ENCODE data around the gene IDUA.
A peak's percentile ranks its signal among the peaks of the same experiment; 100 is the strongest.

IDUA gene

DNA sequence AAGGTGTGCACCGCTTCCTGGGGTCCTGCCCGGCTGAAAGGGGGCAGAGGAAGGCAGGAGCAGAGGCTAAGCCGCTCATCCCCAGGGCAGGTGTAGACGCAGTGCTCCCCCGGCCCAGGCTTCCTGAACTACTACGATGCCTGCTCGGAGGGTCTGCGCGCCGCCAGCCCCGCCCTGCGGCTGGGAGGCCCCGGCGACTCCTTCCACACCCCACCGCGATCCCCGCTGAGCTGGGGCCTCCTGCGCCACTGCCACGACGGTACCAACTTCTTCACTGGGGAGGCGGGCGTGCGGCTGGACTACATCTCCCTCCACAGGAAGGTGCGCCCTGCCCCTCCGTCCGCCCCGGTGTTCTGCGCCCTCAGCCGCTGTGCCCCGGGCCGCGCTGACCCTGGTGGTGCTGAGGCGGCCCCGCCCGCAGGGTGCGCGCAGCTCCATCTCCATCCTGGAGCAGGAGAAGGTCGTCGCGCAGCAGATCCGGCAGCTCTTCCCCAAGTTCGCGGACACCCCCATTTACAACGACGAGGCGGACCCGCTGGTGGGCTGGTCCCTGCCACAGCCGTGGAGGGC, 14.8 kb downstream of the IDUA start:
- DNase-seq = no peak

DNA sequence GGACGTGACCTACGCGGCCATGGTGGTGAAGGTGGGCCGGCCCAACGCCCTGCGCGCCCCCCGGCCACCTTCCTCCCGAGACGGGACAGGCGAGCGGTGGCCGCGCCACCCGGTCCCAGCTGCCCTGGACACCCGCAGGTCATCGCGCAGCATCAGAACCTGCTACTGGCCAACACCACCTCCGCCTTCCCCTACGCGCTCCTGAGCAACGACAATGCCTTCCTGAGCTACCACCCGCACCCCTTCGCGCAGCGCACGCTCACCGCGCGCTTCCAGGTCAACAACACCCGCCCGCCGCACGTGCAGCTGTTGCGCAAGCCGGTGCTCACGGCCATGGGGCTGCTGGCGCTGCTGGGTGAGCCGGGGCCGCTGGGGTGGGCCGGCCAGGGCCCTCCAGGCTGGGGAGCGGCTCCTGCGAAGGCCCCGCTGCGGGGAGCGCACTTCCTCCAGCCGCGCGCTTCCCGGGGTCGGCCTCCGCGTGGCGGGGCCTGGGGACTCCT, 15.3 kb downstream of the IDUA start:
- no peak for DNase-seq

DNA sequence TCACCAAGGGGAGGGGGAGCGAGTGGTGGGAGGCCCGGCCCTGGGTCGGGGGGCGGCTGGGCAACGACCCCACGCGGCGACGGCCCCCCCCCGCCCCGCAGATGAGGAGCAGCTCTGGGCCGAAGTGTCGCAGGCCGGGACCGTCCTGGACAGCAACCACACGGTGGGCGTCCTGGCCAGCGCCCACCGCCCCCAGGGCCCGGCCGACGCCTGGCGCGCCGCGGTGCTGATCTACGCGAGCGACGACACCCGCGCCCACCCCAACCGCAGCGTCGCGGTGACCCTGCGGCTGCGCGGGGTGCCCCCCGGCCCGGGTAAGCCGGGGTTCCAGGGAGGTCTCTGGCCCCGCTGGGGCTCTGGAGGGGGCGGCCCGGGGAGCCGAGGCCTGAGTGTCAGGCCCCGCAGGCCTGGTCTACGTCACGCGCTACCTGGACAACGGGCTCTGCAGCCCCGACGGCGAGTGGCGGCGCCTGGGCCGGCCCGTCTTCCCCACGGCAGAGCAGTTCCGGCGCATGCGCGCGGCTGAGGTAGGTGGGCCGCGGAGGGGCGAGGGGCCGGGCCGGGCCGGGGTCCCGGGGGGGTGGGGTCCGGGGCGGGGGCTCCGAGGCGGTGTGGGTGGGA, 15.9 kb downstream of the IDUA start:
- DNase-seq = no peak

DNA sequence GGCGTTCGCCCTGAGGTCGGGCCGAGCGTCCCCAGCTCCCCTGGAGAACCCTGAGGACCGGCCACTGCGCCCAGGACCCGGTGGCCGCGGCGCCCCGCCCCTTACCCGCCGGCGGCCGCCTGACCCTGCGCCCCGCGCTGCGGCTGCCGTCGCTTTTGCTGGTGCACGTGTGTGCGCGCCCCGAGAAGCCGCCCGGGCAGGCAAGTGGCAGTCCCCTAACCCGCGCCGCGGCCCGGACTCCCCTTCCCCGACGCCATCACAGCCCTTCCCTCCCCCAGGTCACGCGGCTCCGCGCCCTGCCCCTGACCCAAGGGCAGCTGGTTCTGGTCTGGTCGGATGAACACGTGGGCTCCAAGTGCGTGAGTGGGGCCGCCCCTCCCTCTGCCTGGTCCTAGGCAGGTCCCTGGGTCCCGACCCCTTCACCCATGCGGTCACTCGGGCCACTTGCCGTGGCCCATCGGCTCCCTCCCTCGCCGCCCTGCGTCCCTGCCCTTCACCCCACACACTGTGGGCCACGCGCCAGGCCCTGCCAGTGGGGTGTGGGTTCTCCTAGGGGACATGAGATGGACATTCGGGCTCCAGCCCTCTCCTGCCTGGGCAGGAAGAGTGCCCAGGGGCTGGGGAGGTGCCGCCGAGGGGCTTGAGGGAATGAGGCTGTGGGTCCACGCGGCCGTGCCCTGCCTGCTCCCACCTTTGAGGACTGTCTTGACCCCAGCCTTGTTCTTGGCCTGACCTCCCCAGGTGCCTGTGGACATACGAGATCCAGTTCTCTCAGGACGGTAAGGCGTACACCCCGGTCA, 16.6 kb downstream of the IDUA start:
- DNase-seq = no peak

DNA sequence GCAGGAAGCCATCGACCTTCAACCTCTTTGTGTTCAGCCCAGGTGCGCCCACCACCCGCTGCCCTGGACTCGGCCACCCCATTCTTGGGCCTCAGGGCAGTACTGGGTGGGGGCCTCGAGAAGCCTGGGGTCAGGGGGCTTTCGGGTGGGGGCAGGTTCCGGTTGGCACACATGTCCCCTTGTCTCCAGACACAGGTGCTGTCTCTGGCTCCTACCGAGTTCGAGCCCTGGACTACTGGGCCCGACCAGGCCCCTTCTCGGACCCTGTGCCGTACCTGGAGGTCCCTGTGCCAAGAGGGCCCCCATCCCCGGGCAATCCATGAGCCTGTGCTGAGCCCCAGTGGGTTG, 17.2 kb downstream of the IDUA start:
- DNase-seq = no peak

DNA sequence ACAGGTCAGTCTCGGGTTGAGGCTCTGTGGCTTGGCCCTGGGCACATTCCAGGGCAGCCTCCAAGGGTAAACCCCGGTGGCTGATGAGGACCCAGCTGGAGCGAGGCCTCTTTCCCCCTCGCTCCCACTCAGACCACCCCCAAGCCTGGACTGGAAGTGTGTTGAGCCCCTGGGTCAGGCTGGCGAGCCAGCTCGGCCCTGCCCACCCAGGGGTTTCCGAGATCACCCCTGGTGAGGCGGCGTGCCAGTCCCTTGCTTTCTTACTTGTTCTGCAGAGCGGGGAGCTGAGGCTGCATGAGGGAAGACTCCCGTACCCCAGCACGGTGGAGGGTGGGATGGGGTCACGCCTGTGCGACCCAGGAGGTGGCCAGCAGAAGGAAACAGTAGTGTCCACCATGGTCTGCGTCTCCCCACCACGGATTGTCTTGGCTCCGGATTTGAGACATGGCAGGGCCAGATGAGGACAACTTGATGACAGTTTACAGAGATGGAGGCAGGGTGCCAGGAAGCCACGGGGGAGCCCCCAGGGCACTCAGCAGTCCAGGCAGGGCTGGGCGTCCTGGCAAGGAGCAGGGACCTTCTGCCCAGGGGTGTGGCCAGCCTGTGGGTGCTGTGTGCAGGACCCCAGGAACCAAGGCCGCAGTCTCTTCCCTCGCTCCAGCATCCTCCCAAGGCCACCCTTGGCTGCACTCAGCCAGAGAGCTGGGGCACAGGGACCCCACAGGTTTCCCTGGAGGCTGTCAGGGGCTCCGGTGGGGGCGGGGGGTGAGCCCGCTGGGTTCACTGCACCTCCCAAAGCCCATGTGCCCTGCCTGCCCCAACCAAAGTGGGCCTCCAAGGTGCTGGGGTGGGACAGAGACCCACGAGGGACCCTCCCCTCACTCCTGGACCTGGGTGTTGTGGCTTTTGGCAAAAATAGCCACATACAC, 18.0 kb downstream of the IDUA start:
- DNase-seq = no peak

DNA sequence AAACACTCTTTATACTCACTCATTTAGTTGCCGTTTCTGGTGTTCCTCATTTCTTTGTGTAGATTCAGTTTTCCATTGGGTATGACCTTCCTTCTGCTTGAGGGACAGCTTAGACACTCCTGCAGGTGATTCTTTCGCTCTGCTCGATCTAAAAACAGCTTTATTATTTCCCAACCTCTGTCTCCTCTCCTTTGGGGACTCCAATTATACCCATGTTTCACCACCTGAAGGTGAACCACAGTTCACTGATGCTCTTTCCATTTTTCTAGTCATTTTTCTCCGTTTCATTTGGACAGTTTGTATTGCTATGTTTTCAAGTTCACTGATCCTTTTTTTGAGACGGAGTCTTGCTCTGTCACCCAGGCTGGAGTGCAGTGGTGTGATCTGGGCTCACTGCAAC, 20.0 kb downstream of the IDUA start:
- DNase-seq = no peak

DNA sequence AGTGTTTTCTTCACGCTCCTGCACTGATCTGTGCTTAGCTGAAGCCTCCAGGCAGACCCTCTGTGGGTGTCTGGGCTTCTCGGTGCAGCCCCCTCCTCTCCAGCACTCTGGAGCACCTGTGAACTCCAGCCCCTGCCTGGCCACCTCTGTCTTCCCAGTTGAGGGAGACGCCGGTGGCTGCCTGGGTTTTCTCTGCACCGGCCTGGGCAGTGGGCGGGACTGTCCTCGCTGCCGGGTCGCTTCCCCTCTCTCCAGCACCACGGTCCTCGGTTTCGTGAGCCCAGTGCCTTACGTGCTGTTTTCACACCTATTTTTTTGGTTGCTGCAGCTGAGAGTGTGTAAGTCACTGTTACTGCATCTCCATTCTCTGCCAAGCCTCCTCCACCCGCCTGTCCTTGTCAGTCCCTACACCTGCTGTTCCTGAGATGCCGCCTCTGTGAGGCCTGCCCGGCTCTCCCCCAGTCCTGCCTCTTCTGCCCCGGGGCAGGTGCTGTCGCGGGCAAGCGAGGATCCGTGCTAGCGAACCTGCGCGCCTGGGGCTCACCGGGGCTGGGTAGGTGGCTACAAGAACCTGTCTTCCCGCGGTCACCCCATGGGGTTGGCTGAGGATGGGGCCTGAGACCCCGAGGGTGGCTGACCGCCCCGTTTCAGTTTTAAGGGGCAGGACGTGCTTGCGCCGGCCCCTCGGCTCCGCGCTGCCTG, 22.1 kb downstream of the IDUA start:
- DNase-seq = no peak

DNA sequence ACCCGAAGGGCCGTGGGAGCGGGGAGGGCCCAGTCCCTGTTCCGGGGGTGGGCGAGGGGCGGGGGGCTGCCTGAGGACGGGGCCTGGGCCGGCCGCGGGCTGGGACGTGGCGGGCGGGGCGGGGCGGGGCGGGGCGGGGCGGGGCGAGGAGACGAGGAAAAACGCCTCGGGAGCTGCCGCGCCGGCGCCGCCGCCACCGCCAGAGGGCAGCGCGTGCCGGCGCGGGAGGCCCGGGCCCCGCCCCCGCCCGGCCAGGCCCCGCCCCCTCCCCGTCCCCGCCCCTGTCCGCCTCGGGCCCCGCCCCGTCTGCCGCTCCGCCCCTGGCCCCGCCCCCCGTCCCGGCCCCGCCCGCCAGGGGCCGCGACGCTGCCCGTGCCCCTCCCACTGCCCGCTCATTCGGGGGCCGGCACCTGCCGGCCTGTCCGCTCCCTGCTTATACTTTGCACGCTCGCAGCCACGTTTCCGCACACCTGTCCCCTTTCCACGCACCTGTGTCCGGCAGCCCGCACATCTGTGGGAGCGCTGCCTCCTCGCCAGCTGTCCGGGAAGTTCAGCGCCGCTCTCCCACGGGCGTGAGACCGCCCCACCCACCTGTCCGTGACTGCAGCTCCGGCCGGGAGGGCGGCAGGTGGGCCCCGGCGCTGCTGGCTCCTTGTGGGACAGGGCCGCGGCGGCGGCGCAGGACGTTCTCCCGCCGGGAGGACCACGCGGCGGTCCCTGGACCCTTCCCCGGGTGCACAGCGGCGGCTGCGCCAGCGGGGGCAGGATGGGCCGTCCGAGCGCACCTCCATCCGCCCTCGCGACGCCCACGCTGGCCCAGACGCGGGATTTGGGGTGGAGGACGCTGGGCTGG, 22.9 kb downstream of the IDUA start:
- DNase-seq = peak; percentile 48 to 65

DNA sequence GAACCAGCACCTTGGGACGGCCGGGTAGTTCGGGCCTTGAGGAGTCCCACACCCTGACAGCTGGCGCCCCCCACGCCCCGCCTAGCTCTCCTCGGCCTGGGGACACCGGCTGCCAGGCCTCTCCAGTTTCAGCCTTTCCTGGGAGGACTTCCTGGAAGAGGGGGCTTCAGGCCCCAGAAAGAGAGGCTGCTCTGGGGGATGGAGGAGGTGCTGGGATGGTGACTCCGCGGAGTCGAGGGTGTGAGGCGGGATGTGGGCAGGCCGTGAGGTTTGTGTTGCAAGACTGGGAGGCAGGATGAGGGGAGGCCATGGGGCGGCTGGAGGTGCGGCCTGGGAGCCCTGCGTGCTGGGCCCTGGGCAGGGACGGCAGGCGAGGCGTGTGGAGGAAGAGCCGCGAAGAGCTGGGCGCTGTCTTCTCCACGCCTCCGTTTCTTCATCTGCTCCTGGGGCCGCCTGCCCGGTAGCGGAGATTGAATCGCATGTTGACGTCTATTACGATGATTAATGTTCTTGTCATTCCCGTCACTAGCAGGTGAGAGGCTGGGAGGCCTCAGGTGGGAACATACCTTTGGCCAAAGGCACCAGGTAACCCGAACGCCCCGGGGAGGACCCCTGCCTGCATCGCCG, 23.7 kb downstream of the IDUA start:
- no peak for DNase-seq

DNA sequence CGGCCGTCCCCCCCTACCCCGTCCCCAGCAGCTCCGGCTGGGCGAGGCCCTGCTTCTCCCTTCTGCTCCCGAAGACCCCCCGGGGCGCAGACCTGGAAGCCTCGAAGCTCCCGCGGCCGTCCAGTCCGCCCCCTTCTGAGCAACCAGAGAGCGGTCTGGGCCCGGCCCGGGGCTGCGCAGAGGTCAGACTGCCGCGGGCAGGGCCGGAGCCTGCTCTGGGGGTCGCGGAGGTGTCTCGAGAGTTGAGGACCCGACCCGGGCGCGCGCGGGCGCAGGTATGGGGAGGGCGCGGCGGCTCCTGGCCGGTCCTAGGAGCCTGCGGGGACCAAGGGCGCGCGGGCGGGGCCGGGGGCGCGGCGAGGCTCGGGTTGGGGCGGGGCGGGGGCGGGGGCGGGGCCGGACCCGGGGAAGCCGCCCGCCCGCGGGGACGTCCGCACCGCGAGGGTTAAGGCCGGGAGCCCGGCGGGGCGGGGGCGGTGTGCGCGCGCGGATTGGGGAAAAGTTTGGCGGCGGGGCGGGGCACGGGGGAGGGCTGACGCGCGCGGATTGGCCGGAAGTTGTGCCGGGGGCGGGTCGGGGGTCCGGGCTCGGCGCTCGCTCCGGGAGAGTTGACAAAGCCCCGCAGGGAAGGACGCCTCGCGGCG, 24.3 kb downstream of the IDUA start, which contains the start of gene FGFRL1:
FGFRL1 (plus strand) TSS at position 605 of the 644 bp plus-strand sequence. CDS start 860 bp downstream, outside the sequence.
- DNase-seq = peak in 1 of 2 donors; percentile 63

DNA sequence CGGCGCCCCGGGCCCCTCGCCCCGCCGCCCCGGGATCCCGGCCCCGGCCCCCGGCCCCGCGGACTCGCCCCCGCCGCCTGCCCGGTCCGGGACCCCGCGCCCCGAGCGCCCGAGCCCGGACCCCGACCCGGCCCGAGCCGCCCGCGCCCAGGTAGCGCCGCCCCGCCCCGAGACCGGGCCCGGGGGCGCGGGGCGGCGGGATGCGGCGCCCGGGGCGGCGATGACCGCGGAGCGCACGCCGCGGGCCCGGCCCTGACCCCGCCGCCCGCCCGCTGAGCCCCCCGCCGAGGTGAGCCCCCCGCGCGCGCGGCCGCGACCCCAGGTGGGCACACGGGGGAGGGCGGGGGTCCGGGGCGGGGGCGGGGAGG, 24.8 kb downstream of the IDUA start:
- DNase-seq = no peak

DNA sequence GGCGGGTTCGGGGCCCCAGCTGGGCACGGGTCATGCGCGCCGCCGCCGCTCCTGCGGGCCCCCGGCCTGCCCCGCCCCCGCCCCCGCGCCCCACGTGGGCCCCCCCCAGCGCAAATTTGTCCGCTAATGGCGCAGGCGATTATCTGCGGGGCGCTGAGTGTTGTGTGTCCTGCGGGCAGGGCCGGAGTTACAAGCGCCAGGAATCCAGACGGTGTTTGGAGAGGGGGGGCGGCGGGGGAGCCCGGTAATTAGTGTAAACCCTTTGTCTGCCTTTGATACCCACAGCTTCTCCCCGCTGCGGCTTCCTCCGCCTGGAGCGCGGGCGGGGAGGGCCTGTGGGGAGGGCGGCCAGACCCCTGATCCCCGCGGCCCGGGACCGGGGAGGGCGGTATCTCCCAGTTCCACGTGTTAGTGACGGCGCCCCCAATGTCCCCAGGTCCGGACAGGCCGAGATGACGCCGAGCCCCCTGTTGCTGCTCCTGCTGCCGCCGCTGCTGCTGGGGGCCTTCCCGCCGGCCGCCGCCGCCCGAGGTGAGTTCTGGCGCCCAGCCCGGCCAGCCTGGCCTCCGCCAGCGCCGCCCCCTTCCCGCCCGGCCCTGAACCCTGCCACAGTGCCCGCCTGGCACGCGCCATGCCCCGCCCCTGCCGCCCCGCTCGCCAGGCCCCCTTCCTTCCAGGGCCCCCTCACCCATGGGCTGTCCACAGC, 25.3 kb downstream of the IDUA start:
- DNase-seq = no peak

DNA sequence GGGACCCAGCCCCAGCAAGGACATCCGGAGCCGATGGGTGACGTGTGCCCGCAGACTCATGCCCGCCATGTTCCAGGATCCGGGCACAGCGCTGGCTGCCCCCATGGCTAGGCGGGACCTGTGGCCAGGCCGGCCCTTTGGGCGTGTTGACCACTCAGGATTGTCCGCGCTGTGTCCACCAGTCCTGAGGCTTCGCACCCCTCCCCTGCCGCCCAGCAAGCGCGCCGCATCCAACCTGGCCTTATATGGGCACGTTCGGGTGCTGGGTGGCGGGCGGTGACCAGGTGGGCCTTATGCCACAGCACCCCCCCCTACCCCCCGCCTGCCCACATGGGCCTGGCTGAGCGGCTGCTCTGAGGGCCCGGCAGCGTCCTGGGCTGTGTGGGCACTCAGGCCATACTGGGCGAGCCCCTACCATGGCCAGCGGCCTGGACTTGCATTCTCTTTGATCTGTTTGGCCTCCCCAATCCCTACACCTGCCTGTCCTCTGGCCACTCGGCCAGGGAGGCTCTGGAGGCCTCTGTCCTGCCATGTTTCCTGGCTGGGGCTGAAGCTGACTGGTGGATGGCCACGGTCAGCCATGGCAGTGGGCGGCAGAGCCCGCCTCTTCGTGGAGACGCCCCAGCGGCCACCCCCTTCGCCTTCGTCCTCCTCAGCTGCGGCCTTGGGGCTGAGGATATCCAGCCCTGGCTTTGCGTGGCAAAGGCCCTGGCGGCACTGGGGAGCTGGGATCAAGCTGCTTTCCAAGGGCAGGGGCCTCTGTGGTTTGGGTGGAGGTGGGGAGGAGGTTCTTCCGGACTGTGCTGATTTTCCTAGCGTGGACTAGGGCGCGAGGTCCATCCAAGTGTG, 26.6 kb downstream of the IDUA start:
- DNase-seq = no peak

DNA sequence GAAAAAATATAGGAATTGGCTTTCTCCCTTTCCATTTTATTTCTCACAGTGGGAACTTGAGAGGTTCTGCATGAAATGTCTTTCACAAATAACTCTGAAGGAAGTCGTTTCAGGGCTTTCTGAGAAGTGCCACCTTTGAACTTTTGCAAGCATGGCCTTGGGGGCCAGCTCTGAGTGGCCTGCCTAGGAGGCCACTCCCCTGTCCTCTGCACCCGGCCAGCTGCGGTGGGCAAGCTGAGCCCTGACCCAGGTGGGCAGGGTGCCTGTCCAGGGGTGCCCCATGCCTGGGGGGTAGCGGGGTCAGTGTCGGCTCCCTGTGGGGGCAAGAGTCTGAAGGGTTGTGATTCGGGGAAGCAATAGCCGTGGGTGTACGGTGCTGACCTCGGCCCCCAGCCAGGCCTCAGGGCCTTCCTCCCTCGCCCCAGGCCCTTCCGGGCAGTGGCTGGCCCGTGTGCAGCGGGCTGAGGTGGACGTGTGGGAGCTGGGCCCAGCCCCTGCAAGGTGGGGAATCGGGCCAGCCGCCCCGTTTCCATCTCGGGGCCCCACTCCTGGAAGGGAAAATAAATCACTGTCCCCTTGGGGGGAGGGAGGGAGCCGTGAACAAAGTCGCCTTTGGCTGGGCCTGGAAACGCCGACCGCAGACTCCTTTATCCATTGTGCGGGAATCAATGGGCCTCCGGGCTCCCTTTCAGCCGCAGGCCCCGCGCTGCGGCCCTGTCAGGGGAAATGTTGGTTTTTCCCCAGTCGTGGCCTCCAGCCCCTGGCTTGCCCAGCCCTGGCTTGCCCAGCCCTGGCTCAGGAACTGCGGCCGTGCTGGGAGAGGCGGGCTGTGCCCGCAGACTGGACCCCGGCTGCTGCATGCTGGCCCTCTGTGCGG, 27.7 kb downstream of the IDUA start:
- DNase-seq = peak; percentile 83 to 84

DNA sequence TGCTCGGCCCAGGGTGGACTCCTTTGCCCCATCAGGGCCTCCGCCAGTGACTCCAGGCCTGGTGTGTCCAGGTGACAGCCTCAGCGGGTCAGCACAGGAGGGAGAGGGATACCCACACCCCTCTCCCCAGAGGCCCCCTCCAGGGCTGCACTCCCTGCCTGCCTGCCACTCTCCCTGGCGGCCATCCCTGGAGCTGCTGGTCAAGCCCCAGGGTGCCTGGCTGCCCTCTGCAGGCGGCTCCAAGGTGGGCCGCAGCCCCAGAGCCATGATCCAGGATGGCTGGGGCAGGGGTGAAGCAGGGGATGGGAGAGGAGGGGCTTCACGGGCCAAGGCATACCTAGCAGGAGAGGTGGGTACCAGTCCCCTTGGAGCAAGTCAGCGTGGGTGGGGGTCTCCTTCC, 28.3 kb downstream of the IDUA start:
- no peak for DNase-seq

DNA sequence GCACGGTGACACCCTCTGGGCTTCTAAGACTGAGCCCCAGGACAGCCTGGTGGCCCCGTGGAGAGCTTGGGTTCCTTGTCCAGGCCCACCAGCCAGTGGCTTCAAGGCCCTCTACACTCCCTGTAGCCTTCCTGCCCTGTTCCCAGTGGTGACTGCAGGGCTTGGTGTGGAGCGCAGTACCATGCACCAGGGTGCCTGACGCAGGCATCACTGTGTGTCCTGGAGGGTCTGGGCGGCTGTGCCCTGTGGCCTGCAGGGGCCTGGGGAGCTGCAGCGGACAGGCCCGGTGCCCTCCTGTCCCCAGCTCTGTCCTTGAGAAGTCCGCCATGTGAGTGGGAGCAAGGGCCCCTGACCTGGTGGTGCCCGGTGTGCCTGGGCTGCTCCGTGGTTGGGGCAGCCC, 28.9 kb downstream of the IDUA start:
- DNase-seq = no peak

DNA sequence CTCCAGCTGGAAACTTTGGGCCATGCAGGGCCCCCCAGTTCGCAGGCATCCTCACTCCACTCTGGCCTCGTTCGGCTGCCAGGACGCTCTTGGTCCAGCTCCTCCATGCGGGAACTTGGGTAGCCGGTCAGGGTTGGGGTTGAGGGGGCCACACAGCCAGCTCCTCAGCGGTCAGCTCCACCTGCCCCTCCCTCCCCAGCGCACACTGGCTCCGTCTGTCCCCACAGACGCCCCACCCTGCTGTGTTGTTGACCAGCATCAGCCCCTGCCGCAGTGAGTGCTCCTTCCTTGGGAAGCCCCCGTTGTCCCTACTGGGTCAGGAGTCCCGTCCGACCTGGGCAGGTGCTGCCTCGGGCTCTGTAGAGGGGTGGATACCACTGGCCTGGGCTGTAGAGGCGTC, 30.4 kb downstream of the IDUA start:
- DNase-seq = no peak
